ENCODE measurements around the gene PRKD1. TPM values are rescaled to one million over a fixed set of nuclear protein-coding genes. Genes with fewer than 3 reads are reported as not detected.
"Not testable (repeated sequence)": the region's sequence is repeated elsewhere in the genome, so short reads cannot be mapped to it uniquely, and the experiment has no call there.

The PRKD1 gene
- total RNA-seq, 1 experiment from 2014 or later = 2.7 TPM

GRCh38 chr14:29734732-29735131 is 192.9 kb downstream of the PRKD1 start:
- H2BK20ac ChIP-seq (ENCODE audit: low read depth, low read length, poor library complexity, severe bottlenecking) = no peak overlapping the region
- no peak overlapping the region for H2BK120ac ChIP-seq (ENCODE audit: low read depth, low read length, poor library complexity, severe bottlenecking)
- no peak overlapping the region for H3K4ac ChIP-seq (ENCODE audit: low read depth, low read length)
- H3K79me1 ChIP-seq (ENCODE audit: insufficient read depth, low read depth, low read length, poor library complexity, severe bottlenecking) = no peaks in the 10 kb centered on the region
- Mint-ChIP-seq H3K27ac (peak overlapping the region in 1 of 3 experiments; percentile 62; a peak in 3 of 7 replicates), H3K9me3 (0 out of 5 replicates have a peak, but pooled peaks cover 0 to 1% of the 10 kb centered on the region in 2 experiments), H3K4me1 (peaks cover 33 to 34% of the 10 kb centered on the region in 2 experiments), H3K36me3 (ENCODE audit: insufficient read depth in 1 of 3, low read depth in 3 of 3) (peaks cover 0 to 4% (median 2%) of the 10 kb centered on the region in 3 experiments; a peak in 1 of 7 replicates), H3K27me3 (ENCODE audit: low read depth) (no peaks in the 10 kb centered on the region), H3K4me3 (no peak overlapping the region)
- H4K91ac ChIP-seq (ENCODE audit: insufficient read length, low read depth, low read length) = no peak overlapping the region
- no peak for DNase-seq
- H2AFZ ChIP-seq (ENCODE audit: low read length) = no peak overlapping the region
- WGBS (ENCODE audit: extremely low coverage, insufficient read length, low lambda C conversion rate) = no CpG with 5 or more reads among the region's 1 CpG
- H3K9ac ChIP-seq (ENCODE audit: extremely low read depth, insufficient read length, low read length) = no peak overlapping the region
- H3K56ac ChIP-seq (ENCODE audit: insufficient read length, low read depth, low read length) = no peak overlapping the region
- no peaks in the 10 kb centered on the region for H3K9me3 ChIP-seq (ENCODE audit: control insufficient read depth, low read depth, low read length)
- H3K4me1 ChIP-seq (ENCODE audit: insufficient read depth, low read length) = no peaks in the 10 kb centered on the region; the same call in 1 of the 2 replicates
- no peak overlapping the region for H2BK15ac ChIP-seq (ENCODE audit: low read depth, low read length)
- no peaks in the 10 kb centered on the region for H3K79me2 ChIP-seq (ENCODE audit: insufficient read depth, low read length)
- H3K23ac ChIP-seq (ENCODE audit: insufficient read length, low read depth, low read length) = no peak overlapping the region
- no peak overlapping the region for H2BK12ac ChIP-seq (ENCODE audit: insufficient read length, low read depth, low read length)
- no peak overlapping the region for H3K4me2 ChIP-seq (ENCODE audit: insufficient read depth, insufficient read length, low read length)
- H4K8ac ChIP-seq (replicated peaks; ENCODE audit: insufficient read length, low read depth, low read length) = no peak overlapping the region
- H2BK5ac ChIP-seq (ENCODE audit: insufficient read length, low read length) = no peak overlapping the region
- H4K20me1 ChIP-seq (ENCODE audit: control insufficient read depth, insufficient read depth, insufficient read length) = no peaks in the 10 kb centered on the region
- H3K14ac ChIP-seq (ENCODE audit: insufficient read depth, low read length) = no peak overlapping the region
- H3K18ac ChIP-seq (ENCODE audit: insufficient read length, low read depth, low read length) = no peak overlapping the region
- H3K23me2 ChIP-seq (ENCODE audit: insufficient read length, low read depth, low read length, poor library complexity, severe bottlenecking) = no peaks in the 10 kb centered on the region
- no peak overlapping the region for H2AK5ac ChIP-seq (ENCODE audit: insufficient read length, low read length)
- no peak overlapping the region for H3K27ac ChIP-seq (ENCODE audit: insufficient read length, low read depth, low read length)
- H3T11ph ChIP-seq (ENCODE audit: low read length) = no peak overlapping the region
- H4K5ac ChIP-seq (ENCODE audit: insufficient read length, low read depth, low read length) = no peak overlapping the region
- no peaks in the 10 kb centered on the region for H3K27me3 ChIP-seq (ENCODE audit: insufficient read depth, low read length)
- TF ChIP-seq, protein P1, sequence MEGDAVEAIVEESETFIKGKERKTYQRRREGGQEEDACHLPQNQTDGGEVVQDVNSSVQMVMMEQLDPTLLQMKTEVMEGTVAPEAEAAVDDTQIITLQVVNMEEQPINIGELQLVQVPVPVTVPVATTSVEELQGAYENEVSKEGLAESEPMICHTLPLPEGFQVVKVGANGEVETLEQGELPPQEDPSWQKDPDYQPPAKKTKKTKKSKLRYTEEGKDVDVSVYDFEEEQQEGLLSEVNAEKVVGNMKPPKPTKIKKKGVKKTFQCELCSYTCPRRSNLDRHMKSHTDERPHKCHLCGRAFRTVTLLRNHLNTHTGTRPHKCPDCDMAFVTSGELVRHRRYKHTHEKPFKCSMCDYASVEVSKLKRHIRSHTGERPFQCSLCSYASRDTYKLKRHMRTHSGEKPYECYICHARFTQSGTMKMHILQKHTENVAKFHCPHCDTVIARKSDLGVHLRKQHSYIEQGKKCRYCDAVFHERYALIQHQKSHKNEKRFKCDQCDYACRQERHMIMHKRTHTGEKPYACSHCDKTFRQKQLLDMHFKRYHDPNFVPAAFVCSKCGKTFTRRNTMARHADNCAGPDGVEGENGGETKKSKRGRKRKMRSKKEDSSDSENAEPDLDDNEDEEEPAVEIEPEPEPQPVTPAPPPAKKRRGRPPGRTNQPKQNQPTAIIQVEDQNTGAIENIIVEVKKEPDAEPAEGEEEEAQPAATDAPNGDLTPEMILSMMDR (conservative IDR thresholded peaks at IDR 0.05) = no peak

DNA sequence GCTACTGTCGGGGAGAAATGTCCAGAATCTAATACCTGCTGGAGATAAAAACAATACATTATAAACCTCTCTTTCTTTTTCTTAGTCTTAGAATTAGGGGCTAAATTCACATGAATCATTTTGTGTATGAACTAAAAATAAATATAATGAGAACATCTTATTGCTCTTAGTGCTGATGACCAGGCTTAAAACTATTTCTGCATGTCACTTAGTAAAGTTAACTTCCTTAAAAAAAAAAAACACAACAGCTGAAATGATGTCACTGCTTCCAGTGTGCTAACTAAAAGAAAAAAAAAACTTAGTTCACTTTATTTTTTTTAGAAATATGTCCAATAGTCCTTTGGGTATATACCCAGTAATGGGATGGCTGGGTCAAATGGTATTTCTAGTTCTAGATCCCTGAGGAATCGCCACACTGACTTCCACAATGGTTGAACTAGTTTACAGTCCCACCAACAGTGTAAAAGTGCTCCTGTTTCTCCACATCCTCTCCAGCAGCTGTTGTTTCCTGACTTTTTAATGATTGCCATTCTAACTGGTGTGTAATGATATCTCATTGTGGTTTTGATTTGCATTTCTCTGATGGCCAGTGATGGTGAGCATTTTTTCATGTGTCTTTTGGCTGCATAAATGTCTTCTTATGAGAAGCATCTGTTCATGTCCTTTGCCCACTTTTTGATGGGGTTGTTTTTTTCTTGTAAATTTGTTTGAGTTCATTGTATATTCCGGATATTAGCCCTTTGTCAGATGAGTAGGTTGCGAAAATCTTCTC is 200.9 kb downstream of the PRKD1 start:
- not testable (repeated sequence) for H3K9me3 Mint-ChIP-seq; H2BK12ac ChIP-seq (ENCODE audit: insufficient read length, low read depth, low read length); H3K4ac ChIP-seq (ENCODE audit: low read depth, low read length); H2BK15ac ChIP-seq (ENCODE audit: low read depth, low read length); H3K27me3 ChIP-seq (ENCODE audit: insufficient read depth, low read length); H2BK5ac ChIP-seq (ENCODE audit: insufficient read length, low read length); H3K56ac ChIP-seq (ENCODE audit: insufficient read length, low read depth, low read length); H3K27ac ChIP-seq (ENCODE audit: insufficient read length, low read depth, low read length); H3K23ac ChIP-seq (ENCODE audit: insufficient read length, low read depth, low read length); H2AK5ac ChIP-seq (ENCODE audit: insufficient read length, low read length); H4K91ac ChIP-seq (ENCODE audit: insufficient read length, low read depth, low read length); H3K79me2 ChIP-seq (ENCODE audit: insufficient read depth, low read length); H3K4me2 ChIP-seq (ENCODE audit: insufficient read depth, insufficient read length, low read length); H2AFZ ChIP-seq (ENCODE audit: low read length); H4K8ac ChIP-seq (replicated peaks; ENCODE audit: insufficient read length, low read depth, low read length); DNase-seq; H4K20me1 ChIP-seq (ENCODE audit: control insufficient read depth, insufficient read depth, insufficient read length); H3K9me3 ChIP-seq (ENCODE audit: control insufficient read depth, low read depth, low read length); H3K4me3 Mint-ChIP-seq; H3K9ac ChIP-seq (ENCODE audit: extremely low read depth, insufficient read length, low read length); H3K18ac ChIP-seq (ENCODE audit: insufficient read length, low read depth, low read length); H2BK20ac ChIP-seq (ENCODE audit: low read depth, low read length, poor library complexity, severe bottlenecking); H3K4me1 ChIP-seq (ENCODE audit: insufficient read depth, low read length); H3K23me2 ChIP-seq (ENCODE audit: insufficient read length, low read depth, low read length, poor library complexity, severe bottlenecking); H3K36me3 Mint-ChIP-seq (ENCODE audit: insufficient read depth in 1 of 3, low read depth in 3 of 3); H3T11ph ChIP-seq (ENCODE audit: low read length); H4K5ac ChIP-seq (ENCODE audit: insufficient read length, low read depth, low read length); H3K27ac Mint-ChIP-seq; H3K27me3 Mint-ChIP-seq (ENCODE audit: low read depth); H3K79me1 ChIP-seq (ENCODE audit: insufficient read depth, low read depth, low read length, poor library complexity, severe bottlenecking); H3K14ac ChIP-seq (ENCODE audit: insufficient read depth, low read length); H2BK120ac ChIP-seq (ENCODE audit: low read depth, low read length, poor library complexity, severe bottlenecking)
- no CpG with 5 or more reads among the region's 4 CpGs for WGBS (ENCODE audit: extremely low coverage, insufficient read length, low lambda C conversion rate)
- peaks cover 25 to 26% of the 10 kb centered on the region in 2 experiments for H3K4me1 Mint-ChIP-seq
